H1 (cell line): Measurements from ENCODE around the gene NECAP2. TPM values are rescaled to one million over a fixed set of nuclear protein-coding genes. Genes with fewer than 3 reads are reported as not detected.

Source experiments
- ATF2 ChIP-seq: IDR thresholded peaks from 2 replicates; pipeline ENCODE4 v1.6.1; 2012; ENCODE audit warnings: low read length, inconsistent platforms
- CBX8 ChIP-seq: fragments of 300-800, 300-1000 bp; sonication (generic); IDR thresholded peaks from 2 replicates; pipeline ENCODE4 v1.7.1; 2016; ENCODE audit warnings: low read depth, low read length, borderline replicate concordance
- CHD7 ChIP-seq: fragments of 300-600 bp; sonication (generic); IDR thresholded peaks from 2 replicates; pipeline ENCODE4 v1.7.1; 2012; ENCODE audit warnings: low read length, moderate library complexity, mild to moderate bottlenecking, inconsistent platforms; ENCODE audit not compliant: insufficient replicate concordance
- GTF2F1 ChIP-seq: IDR thresholded peaks from 2 replicates; pipeline ENCODE4 v1.6.1; 2012; ENCODE audit warnings: low read depth, low read length, improper control_type of control experiment, borderline replicate concordance
- RAD21 ChIP-seq, 2 experiments: IDR thresholded peaks in 1 of 2; conservative IDR thresholded peaks in 1 of 2; 2 replicates each; pipeline ENCODE4 v1.6.1; 2011; ENCODE audit warnings: low read depth in 2 of 2, low read length in 2 of 2, improper control_type of control experiment in 1 of 2, inconsistent platforms in 1 of 2, mild to moderate bottlenecking in 1 of 2, moderate library complexity in 1 of 2
- RXRA ChIP-seq: IDR thresholded peaks from 2 replicates; pipeline ENCODE4 v1.6.1; 2011; ENCODE audit warnings: low read depth, mild to moderate bottlenecking, low read length, moderate library complexity; ENCODE audit not compliant: insufficient read depth
- SIRT6 ChIP-seq: IDR thresholded peaks from one replicate; pipeline ENCODE4 v1.7.1; 2012; ENCODE audit warnings: low read length, inconsistent platforms
- SP4 ChIP-seq: IDR thresholded peaks from 2 replicates; pipeline ENCODE4 v1.6.1; 2012; ENCODE audit warnings: low read length, inconsistent platforms
- polyA plus RNA-seq, 7 experiments: library from polyadenylated mRNA; depleted of rRNA in 3 of 7; stranded (reverse) in 5 of 7; unstranded in 2 of 7; fragments of >200 nt in 5 of 7; fragments of 200-250 nt in 2 of 7; gene quantifications; 1 replicate in 5 of 7; 2 replicates in 1 of 7; 4 replicates in 1 of 7; pipeline versions ENCODE4 v1.2.1 to v1.2.3, GENCODE V29; 2011 to 2013; ENCODE audit warnings: missing spikeins in 2 of 7, mixed read lengths in 2 of 7
- total RNA-seq: library from RNA; stranded (reverse); fragmentation: NEBNext Ultra II Directional; extraction: Animal tissue kit (Norgen Biotek cat#: 25700); gene quantifications from 2 replicates; pipeline ENCODE4 v1.2.1, GENCODE V29; 2021

Gene NECAP2
- total and polyA plus RNA-seq, 2 of the 8 experiments (the other 6 are each of a cell fraction or from before 2014, with no cell fraction given): 24.4 to 29.7 TPM

GRCh38 chr1:16464917-16465625 is 24.5 kb downstream of the NECAP2 start (continued):
- TF ChIP-seq CHD7 (no peak), GTF2F1 (no peak), SP4 (no peak), RXRA (no peak), RAD21 (IDR thresholded peaks at IDR 0.05 in 1 of 2, conservative IDR thresholded peaks at IDR 0.05 in 1 of 2; ENCODE audit: low read depth in 2 of 2, low read length in 2 of 2) (no peak), CBX8 (no peak), ATF2 (no peak), SIRT6 (no peak)
